Measurements from ENCODE around the gene MTHFD1L.

Gene MTHFD1L

DNA sequence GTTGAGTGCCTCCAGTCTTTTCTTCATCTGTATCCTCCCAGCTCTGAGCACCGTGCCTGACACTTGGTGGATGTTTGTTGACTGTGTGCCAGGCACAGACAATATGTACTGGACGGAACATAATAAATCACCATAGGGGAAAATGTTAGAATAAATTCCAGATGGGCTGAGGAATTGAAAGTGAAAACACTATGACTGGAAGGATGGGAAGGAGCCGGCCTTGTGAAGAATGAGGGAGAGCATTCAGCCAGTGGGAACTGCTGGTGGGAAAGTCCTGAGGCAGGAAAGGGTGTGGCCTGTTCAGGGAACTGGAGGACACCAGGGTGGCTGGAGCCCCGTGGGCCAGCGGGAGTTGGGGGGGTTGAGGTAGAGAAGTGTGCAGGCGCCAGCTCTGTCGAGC is 75.4 kb downstream of the MTHFD1L start:
- Histone ChIP-seq H3K9ac (ENCODE audit: low read length in 5 of 5) (no peak overlapping the region), H3K4me1 (ENCODE audit: control insufficient read depth in 5 of 5, insufficient read depth in 5 of 5, low read length in 5 of 5) (peaks cover 2 to 13% (median 8%) of the 10 kb centered on the region in 5 donors), H3K9me3 (ENCODE audit: control insufficient read depth in 5 of 5, low read length in 5 of 5) (no peaks in the 10 kb centered on the region), H3K36me3 (ENCODE audit: control insufficient read depth in 5 of 5, insufficient read depth in 5 of 5, low read length in 5 of 5) (peaks cover 0 to 6% (median 0%) of the 10 kb centered on the region in 5 donors), H3K27ac (ENCODE audit: low read depth, low read length) (no peak overlapping the region), H3K27me3 (ENCODE audit: control insufficient read depth in 5 of 5, insufficient read depth in 4 of 5, low read length in 5 of 5) (no peaks in the 10 kb centered on the region), H3K4me3 (ENCODE audit: low read depth in 1 of 5, low read length in 5 of 5) (peak overlapping the region in 1 of 5 donors; percentile 28)

DNA sequence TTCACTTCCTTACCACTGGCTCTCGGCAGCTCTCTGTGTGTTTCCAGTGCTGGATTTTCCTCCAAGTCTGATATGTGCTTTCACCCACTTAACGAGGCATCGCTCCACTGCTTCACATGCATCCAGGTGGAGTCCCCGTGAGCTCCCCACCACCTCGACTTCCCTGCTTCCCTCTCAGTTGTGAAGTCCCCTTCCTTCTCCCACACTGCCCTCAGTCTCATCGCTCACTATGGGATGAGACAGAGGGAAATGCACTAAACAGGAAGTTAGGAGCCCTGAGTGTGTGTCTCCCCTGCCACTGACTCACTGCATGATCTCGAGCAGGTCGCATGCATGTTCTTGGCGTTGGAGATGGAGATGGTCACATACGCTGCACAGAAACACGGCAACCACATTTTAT is 84.0 kb downstream of the MTHFD1L start:
- H3K36me3 ChIP-seq (ENCODE audit: control insufficient read depth in 5 of 5, insufficient read depth in 5 of 5, low read length in 5 of 5): peaks cover 0 to 24% (median 10%) of the 10 kb centered on the region in 5 donors
- H3K27ac ChIP-seq (ENCODE audit: low read depth, low read length): no peak overlapping the region
- H3K9ac ChIP-seq (ENCODE audit: low read length in 5 of 5): no peak overlapping the region
- H3K9me3 ChIP-seq (ENCODE audit: control insufficient read depth in 5 of 5, low read length in 5 of 5): no peaks in the 10 kb centered on the region
- no peaks in the 10 kb centered on the region for H3K27me3 ChIP-seq (ENCODE audit: control insufficient read depth in 5 of 5, insufficient read depth in 4 of 5, low read length in 5 of 5)
- no peak overlapping the region for H3K4me3 ChIP-seq (ENCODE audit: low read depth in 1 of 5, low read length in 5 of 5)
- H3K4me1 ChIP-seq (ENCODE audit: control insufficient read depth in 5 of 5, insufficient read depth in 5 of 5, low read length in 5 of 5): no peaks in the 10 kb centered on the region

DNA sequence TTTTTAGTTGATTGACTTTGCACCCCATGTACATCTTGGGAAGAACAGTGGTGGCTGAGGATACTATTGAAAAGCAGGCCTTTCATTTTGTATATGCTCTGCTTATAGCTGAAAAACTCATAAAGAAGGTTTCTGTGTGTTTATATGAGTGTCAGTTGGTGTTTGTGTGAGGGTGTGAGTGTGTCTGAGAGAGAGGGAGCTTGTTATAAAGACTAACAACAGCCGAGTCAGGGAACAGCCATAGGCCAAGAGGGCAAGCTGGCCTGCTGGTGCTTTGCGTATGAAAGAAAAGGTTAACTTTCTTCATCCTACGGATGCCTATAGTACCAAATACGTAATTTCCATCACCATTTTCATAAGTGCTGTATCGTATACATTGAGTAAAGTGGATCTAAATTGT is 88.3 kb downstream of the MTHFD1L start:
- Histone ChIP-seq H3K27ac (ENCODE audit: low read depth, low read length) (no peak overlapping the region), H3K9ac (ENCODE audit: low read length in 5 of 5) (no peak overlapping the region), H3K27me3 (ENCODE audit: control insufficient read depth in 5 of 5, insufficient read depth in 4 of 5, low read length in 5 of 5) (no peaks in the 10 kb centered on the region), H3K4me1 (ENCODE audit: control insufficient read depth in 5 of 5, insufficient read depth in 5 of 5, low read length in 5 of 5) (no peaks in the 10 kb centered on the region), H3K4me3 (ENCODE audit: low read depth in 1 of 5, low read length in 5 of 5) (no peak overlapping the region), H3K9me3 (ENCODE audit: control insufficient read depth in 5 of 5, low read length in 5 of 5) (no peaks in the 10 kb centered on the region), H3K36me3 (ENCODE audit: control insufficient read depth in 5 of 5, insufficient read depth in 5 of 5, low read length in 5 of 5) (peaks cover 2 to 22% (median 10%) of the 10 kb centered on the region in 5 donors)

DNA sequence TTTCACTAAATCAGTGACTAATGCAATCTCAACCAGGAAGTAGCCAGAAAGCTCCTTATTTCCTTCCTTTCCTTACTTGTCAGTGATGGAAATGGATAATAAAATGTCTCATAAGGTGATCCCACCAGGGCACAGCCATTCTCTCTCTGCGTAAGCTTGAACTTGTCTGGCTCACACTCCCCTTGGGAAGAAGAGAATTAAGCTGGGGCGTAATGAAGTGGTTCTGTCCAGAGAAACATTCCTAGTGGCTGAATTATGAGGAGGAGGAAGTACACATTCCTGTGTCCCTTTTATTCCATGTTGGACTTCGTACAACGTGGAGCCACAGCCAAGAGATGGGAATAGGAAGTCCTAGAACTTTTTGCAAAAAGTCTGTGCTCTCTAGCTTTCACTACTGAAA is 93.7 kb downstream of the MTHFD1L start:
- H3K9me3 ChIP-seq (ENCODE audit: control insufficient read depth in 5 of 5, low read length in 5 of 5): no peaks in the 10 kb centered on the region
- no peak overlapping the region for H3K9ac ChIP-seq (ENCODE audit: low read length in 5 of 5)
- no peaks in the 10 kb centered on the region for H3K27me3 ChIP-seq (ENCODE audit: control insufficient read depth in 5 of 5, insufficient read depth in 4 of 5, low read length in 5 of 5)
- no peak overlapping the region for H3K27ac ChIP-seq (ENCODE audit: low read depth, low read length)
- H3K4me1 ChIP-seq (ENCODE audit: control insufficient read depth in 5 of 5, insufficient read depth in 5 of 5, low read length in 5 of 5): peaks cover 3 to 9% (median 8%) of the 10 kb centered on the region in 5 donors
- H3K4me3 ChIP-seq (ENCODE audit: low read depth in 1 of 5, low read length in 5 of 5): no peak overlapping the region
- peaks cover 0 to 2% (median 0%) of the 10 kb centered on the region in 5 donors for H3K36me3 ChIP-seq (ENCODE audit: control insufficient read depth in 5 of 5, insufficient read depth in 5 of 5, low read length in 5 of 5)

DNA sequence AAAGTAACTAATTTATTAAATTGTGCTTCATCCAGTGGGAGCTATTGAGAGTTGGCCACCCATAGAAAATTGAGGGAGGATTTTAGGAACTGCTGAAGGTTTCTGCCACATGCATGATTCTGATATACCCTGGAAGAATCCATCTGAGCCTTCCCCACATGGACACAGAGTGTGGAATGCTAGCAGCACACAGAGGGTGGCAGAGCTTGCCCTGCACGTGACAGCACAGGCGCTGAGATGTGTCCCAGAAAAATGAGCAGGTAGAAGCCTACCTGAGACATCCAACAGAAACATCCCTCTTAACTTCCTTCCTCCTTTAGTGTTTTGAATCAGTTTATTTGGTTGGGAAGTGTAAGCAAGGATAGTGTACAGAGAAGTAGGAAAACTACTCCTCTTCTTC is 96.9 kb downstream of the MTHFD1L start:
- H3K36me3 ChIP-seq (ENCODE audit: control insufficient read depth in 5 of 5, insufficient read depth in 5 of 5, low read length in 5 of 5): peaks cover 0 to 3% (median 0%) of the 10 kb centered on the region in 5 donors
- H3K9me3 ChIP-seq (ENCODE audit: control insufficient read depth in 5 of 5, low read length in 5 of 5): no peaks in the 10 kb centered on the region
- H3K4me3 ChIP-seq (ENCODE audit: low read depth in 1 of 5, low read length in 5 of 5): no peak overlapping the region
- no peak overlapping the region for H3K27ac ChIP-seq (ENCODE audit: low read depth, low read length)
- no peaks in the 10 kb centered on the region for H3K27me3 ChIP-seq (ENCODE audit: control insufficient read depth in 5 of 5, insufficient read depth in 4 of 5, low read length in 5 of 5)
- no peak overlapping the region for H3K9ac ChIP-seq (ENCODE audit: low read length in 5 of 5)
- H3K4me1 ChIP-seq (ENCODE audit: control insufficient read depth in 5 of 5, insufficient read depth in 5 of 5, low read length in 5 of 5): peaks cover 3 to 9% (median 8%) of the 10 kb centered on the region in 5 donors

DNA sequence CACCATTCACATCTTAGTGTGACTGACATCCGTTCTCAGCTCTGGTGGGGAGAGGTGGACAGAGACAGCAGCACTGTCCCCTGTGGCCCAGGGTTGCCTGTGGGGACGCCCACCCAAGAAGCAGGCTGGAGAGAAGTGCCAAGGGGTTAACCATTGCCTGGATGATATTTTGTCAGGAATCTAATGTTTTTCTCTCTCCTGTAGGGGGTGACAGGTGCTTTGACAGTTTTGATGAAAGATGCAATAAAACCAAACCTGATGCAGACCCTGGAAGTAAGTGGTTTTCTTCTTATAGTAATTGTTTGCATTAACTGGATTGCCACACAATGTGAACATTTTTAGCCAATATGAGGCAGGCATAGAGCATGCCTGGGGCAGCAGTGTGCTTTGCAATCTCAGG is 99.3 kb downstream of the MTHFD1L start:
- H3K4me1 ChIP-seq (ENCODE audit: control insufficient read depth in 5 of 5, insufficient read depth in 5 of 5, low read length in 5 of 5): peaks cover 0 to 2% (median under 1%) of the 10 kb centered on the region in 5 donors
- no peaks in the 10 kb centered on the region for H3K27me3 ChIP-seq (ENCODE audit: control insufficient read depth in 5 of 5, insufficient read depth in 4 of 5, low read length in 5 of 5)
- no peak overlapping the region for H3K27ac ChIP-seq (ENCODE audit: low read depth, low read length)
- no peak overlapping the region for H3K9ac ChIP-seq (ENCODE audit: low read length in 5 of 5)
- no peak overlapping the region for H3K4me3 ChIP-seq (ENCODE audit: low read depth in 1 of 5, low read length in 5 of 5)
- peaks cover 0 to 3% (median 0%) of the 10 kb centered on the region in 5 donors for H3K36me3 ChIP-seq (ENCODE audit: control insufficient read depth in 5 of 5, insufficient read depth in 5 of 5, low read length in 5 of 5)
- H3K9me3 ChIP-seq (ENCODE audit: control insufficient read depth in 5 of 5, low read length in 5 of 5): no peaks in the 10 kb centered on the region

DNA sequence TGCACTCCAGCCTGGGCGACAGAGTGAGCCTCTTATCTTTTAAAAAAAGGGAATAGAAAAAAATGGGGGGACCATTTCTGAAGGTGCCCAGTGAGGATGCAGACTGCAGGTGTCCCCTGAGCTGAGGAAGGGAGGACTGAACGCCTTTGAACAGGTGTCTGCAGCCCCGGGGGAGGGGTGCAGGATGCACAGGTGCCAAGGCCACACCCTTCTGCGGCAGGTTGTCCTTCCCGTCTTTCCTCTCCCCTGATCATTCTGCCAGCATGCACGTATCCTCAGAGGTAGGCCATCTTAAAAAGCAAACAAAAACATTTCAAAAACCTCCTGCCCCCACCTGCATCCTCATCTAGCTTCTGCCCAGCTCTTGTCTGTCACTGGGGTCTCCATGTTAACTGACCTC is 101.3 kb downstream of the MTHFD1L start:
- no peaks in the 10 kb centered on the region for H3K27me3 ChIP-seq (ENCODE audit: control insufficient read depth in 5 of 5, insufficient read depth in 4 of 5, low read length in 5 of 5)
- H3K4me1 ChIP-seq (ENCODE audit: control insufficient read depth in 5 of 5, insufficient read depth in 5 of 5, low read length in 5 of 5): no peaks in the 10 kb centered on the region
- H3K4me3 ChIP-seq (ENCODE audit: low read depth in 1 of 5, low read length in 5 of 5): no peak overlapping the region
- no peak overlapping the region for H3K9ac ChIP-seq (ENCODE audit: low read length in 5 of 5)
- H3K27ac ChIP-seq (ENCODE audit: low read depth, low read length): no peak overlapping the region
- peaks cover 0 to 3% (median 0%) of the 10 kb centered on the region in 5 donors for H3K36me3 ChIP-seq (ENCODE audit: control insufficient read depth in 5 of 5, insufficient read depth in 5 of 5, low read length in 5 of 5)
- no peaks in the 10 kb centered on the region for H3K9me3 ChIP-seq (ENCODE audit: control insufficient read depth in 5 of 5, low read length in 5 of 5)

DNA sequence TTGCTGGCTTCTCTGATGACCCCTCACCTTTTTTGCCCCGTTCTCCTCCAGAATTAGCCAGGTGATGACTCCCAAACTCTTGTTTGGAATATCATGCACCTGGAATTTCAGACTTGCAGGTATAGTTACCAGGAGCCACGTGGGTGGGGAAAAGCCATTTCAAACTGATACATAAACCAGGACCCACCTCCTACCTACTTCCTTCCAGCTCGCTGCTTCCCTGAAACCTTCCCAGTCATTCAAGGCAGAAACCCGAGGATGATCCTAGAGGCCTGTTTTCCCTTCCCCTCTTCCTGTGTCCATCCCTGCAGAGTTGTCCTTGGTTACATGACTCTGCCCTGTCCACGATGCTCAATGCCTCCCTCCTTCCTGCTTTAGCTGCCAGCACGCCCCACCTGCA is 101.9 kb downstream of the MTHFD1L start:
- H3K27me3 ChIP-seq (ENCODE audit: control insufficient read depth in 5 of 5, insufficient read depth in 4 of 5, low read length in 5 of 5): no peaks in the 10 kb centered on the region
- H3K27ac ChIP-seq (ENCODE audit: low read depth, low read length): no peak overlapping the region
- H3K9ac ChIP-seq (ENCODE audit: low read length in 5 of 5): no peak overlapping the region
- H3K4me1 ChIP-seq (ENCODE audit: control insufficient read depth in 5 of 5, insufficient read depth in 5 of 5, low read length in 5 of 5): no peaks in the 10 kb centered on the region
- H3K36me3 ChIP-seq (ENCODE audit: control insufficient read depth in 5 of 5, insufficient read depth in 5 of 5, low read length in 5 of 5): peaks cover 0 to 3% (median 0%) of the 10 kb centered on the region in 5 donors
- H3K4me3 ChIP-seq (ENCODE audit: low read depth in 1 of 5, low read length in 5 of 5): no peak overlapping the region
- H3K9me3 ChIP-seq (ENCODE audit: control insufficient read depth in 5 of 5, low read length in 5 of 5): no peaks in the 10 kb centered on the region

DNA sequence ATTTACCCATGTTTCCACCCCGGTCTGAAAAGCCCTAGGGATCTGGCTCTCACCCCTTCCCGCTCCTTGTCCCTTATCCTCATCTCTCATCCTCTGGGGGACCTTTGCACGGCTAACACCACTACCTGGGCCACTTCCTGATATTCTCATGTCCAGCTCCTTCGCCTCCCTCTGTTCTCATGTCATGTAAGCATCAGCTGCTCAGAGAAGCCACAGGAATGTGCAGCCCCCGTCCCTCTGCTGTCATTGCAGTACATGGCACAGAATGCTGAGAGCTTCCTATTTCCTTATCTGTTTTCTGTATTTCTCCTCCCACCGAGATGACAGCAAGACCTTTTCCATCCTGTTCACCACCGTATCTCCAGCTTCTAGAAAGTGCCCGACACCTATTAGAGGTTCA is 102.4 kb downstream of the MTHFD1L start:
- H3K9ac ChIP-seq (ENCODE audit: low read length in 5 of 5): no peak overlapping the region
- no peaks in the 10 kb centered on the region for H3K9me3 ChIP-seq (ENCODE audit: control insufficient read depth in 5 of 5, low read length in 5 of 5)
- no peaks in the 10 kb centered on the region for H3K27me3 ChIP-seq (ENCODE audit: control insufficient read depth in 5 of 5, insufficient read depth in 4 of 5, low read length in 5 of 5)
- no peak overlapping the region for H3K4me3 ChIP-seq (ENCODE audit: low read depth in 1 of 5, low read length in 5 of 5)
- H3K27ac ChIP-seq (ENCODE audit: low read depth, low read length): no peak overlapping the region
- peaks cover 0 to 3% (median 0%) of the 10 kb centered on the region in 5 donors for H3K36me3 ChIP-seq (ENCODE audit: control insufficient read depth in 5 of 5, insufficient read depth in 5 of 5, low read length in 5 of 5)
- H3K4me1 ChIP-seq (ENCODE audit: control insufficient read depth in 5 of 5, insufficient read depth in 5 of 5, low read length in 5 of 5): peaks cover 0 to 2% (median 0%) of the 10 kb centered on the region in 5 donors

DNA sequence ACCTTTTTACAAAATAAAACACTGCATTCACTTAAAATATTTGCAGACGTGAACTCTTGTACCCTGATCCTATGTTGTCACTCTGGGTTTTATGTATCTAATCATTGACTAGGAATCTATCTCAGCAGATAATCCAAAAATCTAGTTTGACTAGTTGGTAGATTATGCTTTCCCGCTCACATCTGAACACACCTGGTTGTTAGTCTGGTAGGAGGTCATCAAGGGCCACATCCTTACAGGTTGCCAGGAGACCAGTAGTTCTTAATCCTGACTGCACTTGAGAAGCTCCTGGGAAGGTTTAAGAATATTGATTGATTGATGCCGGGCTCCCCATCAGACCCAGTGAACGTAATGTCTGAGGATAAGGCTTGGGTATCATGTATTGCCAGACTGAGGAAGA is 104.4 kb downstream of the MTHFD1L start:
- H3K9me3 ChIP-seq (ENCODE audit: control insufficient read depth in 5 of 5, low read length in 5 of 5): peaks cover 0 to 4% (median 0%) of the 10 kb centered on the region in 5 donors
- H3K27ac ChIP-seq (ENCODE audit: low read depth, low read length): no peak overlapping the region
- no peak overlapping the region for H3K9ac ChIP-seq (ENCODE audit: low read length in 5 of 5)
- peaks cover 0 to 7% (median 0%) of the 10 kb centered on the region in 5 donors for H3K36me3 ChIP-seq (ENCODE audit: control insufficient read depth in 5 of 5, insufficient read depth in 5 of 5, low read length in 5 of 5)
- peaks cover 0 to 5% (median 0%) of the 10 kb centered on the region in 5 donors for H3K4me1 ChIP-seq (ENCODE audit: control insufficient read depth in 5 of 5, insufficient read depth in 5 of 5, low read length in 5 of 5)
- no peaks in the 10 kb centered on the region for H3K27me3 ChIP-seq (ENCODE audit: control insufficient read depth in 5 of 5, insufficient read depth in 4 of 5, low read length in 5 of 5)
- no peak overlapping the region for H3K4me3 ChIP-seq (ENCODE audit: low read depth in 1 of 5, low read length in 5 of 5)

DNA sequence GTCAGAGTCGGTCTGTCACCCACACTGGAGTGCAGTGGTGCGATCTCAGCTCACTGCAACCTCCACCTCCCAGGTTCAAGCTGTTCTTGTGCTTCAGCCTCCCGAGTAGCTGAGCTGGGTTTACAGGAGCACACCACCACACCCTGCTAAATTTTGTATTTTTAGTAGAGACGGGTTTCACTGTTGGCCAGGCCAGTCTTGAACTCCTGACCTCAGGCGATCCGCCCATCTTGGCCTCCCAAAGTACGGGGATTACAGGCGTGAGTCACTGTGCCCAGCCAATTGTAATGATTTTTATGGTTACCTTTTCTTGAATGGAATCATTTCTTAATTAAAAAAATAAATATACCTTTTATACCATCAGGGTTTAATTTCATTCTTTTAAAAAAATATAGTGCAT is 105.7 kb downstream of the MTHFD1L start:
- Histone ChIP-seq H3K4me3 (ENCODE audit: low read depth in 1 of 5, low read length in 5 of 5) (no peak overlapping the region), H3K27me3 (ENCODE audit: control insufficient read depth in 5 of 5, insufficient read depth in 4 of 5, low read length in 5 of 5) (no peaks in the 10 kb centered on the region), H3K36me3 (ENCODE audit: control insufficient read depth in 5 of 5, insufficient read depth in 5 of 5, low read length in 5 of 5) (peaks cover 0 to 4% (median 0%) of the 10 kb centered on the region in 5 donors), H3K9me3 (ENCODE audit: control insufficient read depth in 5 of 5, low read length in 5 of 5) (peaks cover 0 to 4% (median 0%) of the 10 kb centered on the region in 5 donors), H3K9ac (ENCODE audit: low read length in 5 of 5) (no peak overlapping the region), H3K27ac (ENCODE audit: low read depth, low read length) (no peak overlapping the region), H3K4me1 (ENCODE audit: control insufficient read depth in 5 of 5, insufficient read depth in 5 of 5, low read length in 5 of 5) (peaks cover 0 to 5% (median 0%) of the 10 kb centered on the region in 5 donors)

Measured in subcutaneous abdominal adipose tissue (tissue), 5 donors.